DOHH2 (cell line): ENCODE data around the gene CTNND1.

ENCODE experiments used
- H3F3A ChIP-seq: fragments of 200-600 bp; sonication (generic), shearing (Covaris generic); 2 replicates; pipeline ENCODE4 v1.6.0; 2016; ENCODE audit warnings: antibody characterized with exemption, mild to moderate bottlenecking; ENCODE audit not compliant: control insufficient read depth, insufficient read depth
- H3K27ac ChIP-seq: fragments of 200-600 bp; sonication (generic); 2 replicates; pipeline ENCODE4 v1.5.1; 2014; ENCODE audit warnings: low read depth, mild to moderate bottlenecking, low read length, moderate library complexity
- H3K27me3 ChIP-seq: fragments of 200-600 bp; sonication (generic); 2 replicates; pipeline ENCODE4 v1.6.1; 2014; ENCODE audit warnings: mild to moderate bottlenecking, low read length, mixed read lengths; ENCODE audit not compliant: control insufficient read depth
- H3K36me3 ChIP-seq: fragments of 200-600 bp; sonication (generic); 2 replicates; pipeline ENCODE4 v1.6.1; 2014; ENCODE audit warnings: mild to moderate bottlenecking, low read length, moderate library complexity, mixed read lengths; ENCODE audit not compliant: control insufficient read depth
- H3K4me1 ChIP-seq: fragments of 200-600 bp; sonication (generic); 2 replicates; pipeline ENCODE4 v1.6.1; 2014; ENCODE audit warnings: mild to moderate bottlenecking, low read length, mixed read lengths; ENCODE audit not compliant: control insufficient read depth
- H3K4me2 ChIP-seq: fragments of 200-600 bp; sonication (generic); 2 replicates; pipeline ENCODE4 v1.6.0; 2014; ENCODE audit warnings: mild to moderate bottlenecking, low read length, moderate library complexity
- H3K4me3 ChIP-seq: fragments of 200-600 bp; sonication (generic); 2 replicates; pipeline ENCODE4 v1.5.1; 2014; ENCODE audit warnings: mild to moderate bottlenecking, low read length, mixed read lengths
- H3K79me2 ChIP-seq: fragments of 200-600 bp; sonication (generic); 2 replicates; pipeline ENCODE4 v1.6.1; 2014; ENCODE audit warnings: mild to moderate bottlenecking, low read length, mixed read lengths; ENCODE audit not compliant: control insufficient read depth
- H3K9me2 ChIP-seq: fragments of 200-600 bp; sonication (generic); replicated peaks from 2 replicates; pipeline ENCODE4 v1.6.1; 2014; ENCODE audit warnings: mild to moderate bottlenecking, low read length, mixed read lengths; ENCODE audit not compliant: control insufficient read depth
- H3K9me3 ChIP-seq: fragments of 200-600 bp; sonication (generic); 2 replicates; pipeline ENCODE4 v1.6.1; 2014; ENCODE audit warnings: antibody characterized with exemption, low read length, mixed read lengths; ENCODE audit not compliant: control insufficient read depth, insufficient read depth
- H4K20me1 ChIP-seq: fragments of 200-600 bp; sonication (generic); 2 replicates; pipeline ENCODE4 v1.6.0; 2014; ENCODE audit warnings: low read depth, mild to moderate bottlenecking, antibody characterized with exemption, low read length, moderate library complexity; ENCODE audit not compliant: control insufficient read depth, insufficient read depth
- EZH2phosphoT487 ChIP-seq: fragments of 200-600 bp; sonication (generic); IDR thresholded peaks from 2 replicates; pipeline ENCODE4 v1.6.1; 2017; ENCODE audit warnings: borderline replicate concordance, mild to moderate bottlenecking, antibody characterized with exemption, low read length, moderate library complexity, mixed read lengths
- TF ChIP-seq, protein P1 (sequence below): fragments of 200-600 bp; sonication (generic); IDR thresholded peaks from one replicate; pipeline ENCODE4 v1.5.1; 2014; ENCODE audit warnings: antibody characterized with exemption, mild to moderate bottlenecking, low read depth, low read length; ENCODE audit not compliant: poor library complexity, severe bottlenecking

CTNND1 gene

DNA sequence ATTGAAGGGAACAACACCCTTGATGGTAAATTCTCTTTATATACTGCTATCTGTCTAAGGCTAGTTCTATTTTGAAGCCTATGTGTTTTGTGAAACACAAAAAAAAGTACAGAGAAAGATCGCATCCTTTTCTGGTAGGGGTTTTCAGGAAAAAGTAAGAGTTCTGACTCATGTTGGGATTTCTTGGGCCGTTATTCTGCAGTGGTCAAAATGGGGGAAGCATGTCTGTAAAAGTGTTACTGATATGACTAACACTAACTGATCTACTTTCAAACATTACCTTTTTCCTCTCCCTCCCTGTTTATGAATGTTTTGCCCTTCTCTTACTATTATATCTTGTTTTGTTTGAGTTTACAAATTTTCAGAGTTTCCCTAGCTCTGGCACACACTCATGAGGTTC is 53.9 kb downstream of the CTNND1 start:
- H3F3A ChIP-seq = no peaks in the 10 kb centered on the region
- no peaks in the 10 kb centered on the region for H4K20me1 ChIP-seq
- no peaks in the 10 kb centered on the region for H3K4me1 ChIP-seq
- H3K27ac ChIP-seq = no peak overlapping the region
- no peaks in the 10 kb centered on the region for H3K27me3 ChIP-seq
- TF ChIP-seq EZH2phosphoT487 = no peak
- TF ChIP-seq, protein P1, sequence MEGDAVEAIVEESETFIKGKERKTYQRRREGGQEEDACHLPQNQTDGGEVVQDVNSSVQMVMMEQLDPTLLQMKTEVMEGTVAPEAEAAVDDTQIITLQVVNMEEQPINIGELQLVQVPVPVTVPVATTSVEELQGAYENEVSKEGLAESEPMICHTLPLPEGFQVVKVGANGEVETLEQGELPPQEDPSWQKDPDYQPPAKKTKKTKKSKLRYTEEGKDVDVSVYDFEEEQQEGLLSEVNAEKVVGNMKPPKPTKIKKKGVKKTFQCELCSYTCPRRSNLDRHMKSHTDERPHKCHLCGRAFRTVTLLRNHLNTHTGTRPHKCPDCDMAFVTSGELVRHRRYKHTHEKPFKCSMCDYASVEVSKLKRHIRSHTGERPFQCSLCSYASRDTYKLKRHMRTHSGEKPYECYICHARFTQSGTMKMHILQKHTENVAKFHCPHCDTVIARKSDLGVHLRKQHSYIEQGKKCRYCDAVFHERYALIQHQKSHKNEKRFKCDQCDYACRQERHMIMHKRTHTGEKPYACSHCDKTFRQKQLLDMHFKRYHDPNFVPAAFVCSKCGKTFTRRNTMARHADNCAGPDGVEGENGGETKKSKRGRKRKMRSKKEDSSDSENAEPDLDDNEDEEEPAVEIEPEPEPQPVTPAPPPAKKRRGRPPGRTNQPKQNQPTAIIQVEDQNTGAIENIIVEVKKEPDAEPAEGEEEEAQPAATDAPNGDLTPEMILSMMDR = no peak
- H3K9me3 ChIP-seq = no peaks in the 10 kb centered on the region
- H3K4me3 ChIP-seq = no peak overlapping the region
- no peak overlapping the region for H3K4me2 ChIP-seq
- H3K79me2 ChIP-seq = no peaks in the 10 kb centered on the region
- H3K36me3 ChIP-seq = peaks cover 20% of the 10 kb centered on the region
- no peaks in the 10 kb centered on the region for H3K9me2 ChIP-seq

- no peaks in the 10 kb centered on the region for H3K4me1 ChIP-seq
- no peaks in the 10 kb centered on the region for H3F3A ChIP-seq
- H4K20me1 ChIP-seq = no peaks in the 10 kb centered on the region
- H3K4me3 ChIP-seq = no peak overlapping the region
- no peaks in the 10 kb centered on the region for H3K9me2 ChIP-seq
- H3K27ac ChIP-seq = no peak overlapping the region
- no peaks in the 10 kb centered on the region for H3K27me3 ChIP-seq
- H3K36me3 ChIP-seq = peaks cover 20% of the 10 kb centered on the region
- no peaks in the 10 kb centered on the region for H3K9me3 ChIP-seq
- TF ChIP-seq, protein P1 = no peak
- no peak for TF ChIP-seq EZH2phosphoT487
- no peaks in the 10 kb centered on the region for H3K79me2 ChIP-seq
- H3K4me2 ChIP-seq = no peak overlapping the region
These were observed 54.3 kb downstream of the CTNND1 start for GRCh38 chr11:57815877-57816276.

DNA sequence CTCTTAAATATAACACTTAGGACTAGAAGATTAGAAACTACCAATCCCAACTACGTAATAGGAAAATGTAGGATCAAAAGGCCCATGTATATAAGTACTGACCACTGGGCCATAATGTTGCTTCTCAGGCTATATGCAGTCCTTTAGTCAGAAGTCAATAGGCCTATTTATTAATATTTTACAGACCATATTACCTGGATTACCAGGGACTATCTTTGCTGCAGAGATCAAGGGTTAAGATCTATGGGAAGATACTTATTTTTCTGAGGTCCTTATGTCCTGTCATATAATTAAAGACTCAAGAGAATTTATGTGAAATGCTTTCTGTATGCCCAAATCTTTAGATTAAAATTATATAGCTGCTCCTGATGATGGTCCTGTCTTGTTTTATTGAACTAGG is 57.2 kb downstream of the CTNND1 start:
- Histone ChIP-seq H4K20me1 (no peaks in the 10 kb centered on the region), H3K4me2 (no peak overlapping the region), H3K4me1 (no peaks in the 10 kb centered on the region), H3K36me3 (peaks cover 14% of the 10 kb centered on the region), H3K27ac (no peak overlapping the region), H3K79me2 (no peaks in the 10 kb centered on the region), H3K27me3 (peaks cover 12% of the 10 kb centered on the region), H3F3A (no peaks in the 10 kb centered on the region), H3K4me3 (no peak overlapping the region), H3K9me3 (no peaks in the 10 kb centered on the region), H3K9me2 (no peaks in the 10 kb centered on the region)
- TF ChIP-seq, protein P1 = no peak
- no peak for TF ChIP-seq EZH2phosphoT487
